HG02938 (cell line): ENCODE measurements around the gene ZGLP1.
"Not testable (repeated sequence)": the region's sequence is repeated elsewhere in the genome, so short reads cannot be mapped to it uniquely, and the experiment has no call there.

Experiments
- ATAC-seq: cut with Tn5 transposase; IDR thresholded peaks from one replicate; pipeline ENCODE4 v1.9.1; 2021; ENCODE audit warnings: mild to moderate bottlenecking, moderate library complexity; ENCODE audit not compliant: unreplicated experiment

The ZGLP1 gene

DNA sequence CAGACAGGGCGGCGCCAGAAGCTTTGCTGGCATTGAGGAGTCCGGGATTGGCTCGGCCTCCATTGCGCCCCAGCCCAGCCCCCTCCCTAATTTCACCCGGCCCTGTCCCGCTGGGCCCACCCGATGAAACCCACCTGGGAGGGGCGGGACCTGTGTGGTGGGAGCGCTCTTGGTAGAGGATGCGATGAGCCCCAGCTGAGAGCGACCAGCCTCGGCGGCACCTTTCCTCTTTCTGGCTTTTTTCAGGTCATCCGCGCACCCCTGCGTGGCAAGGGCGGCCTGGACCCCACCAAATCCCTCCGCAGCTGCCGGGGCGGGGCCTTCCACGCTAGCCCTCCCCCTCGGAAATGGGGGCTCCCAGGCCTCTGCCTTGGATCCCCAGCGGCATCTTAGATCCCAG lies at the start of gene ZGLP1:
Gene ZGLP1, minus strand, starts transcription at position 393 of the 400 bp plus-strand sequence.
- ATAC-seq: no peak

- no peak for ATAC-seq
Observed at GRCh38 chr19:10356431-10356830, 46.8 kb upstream of the ZGLP1 start.

- no peak for ATAC-seq
Observed at GRCh38 chr19:10353793-10354391, 44.3 kb upstream of the ZGLP1 start.

DNA sequence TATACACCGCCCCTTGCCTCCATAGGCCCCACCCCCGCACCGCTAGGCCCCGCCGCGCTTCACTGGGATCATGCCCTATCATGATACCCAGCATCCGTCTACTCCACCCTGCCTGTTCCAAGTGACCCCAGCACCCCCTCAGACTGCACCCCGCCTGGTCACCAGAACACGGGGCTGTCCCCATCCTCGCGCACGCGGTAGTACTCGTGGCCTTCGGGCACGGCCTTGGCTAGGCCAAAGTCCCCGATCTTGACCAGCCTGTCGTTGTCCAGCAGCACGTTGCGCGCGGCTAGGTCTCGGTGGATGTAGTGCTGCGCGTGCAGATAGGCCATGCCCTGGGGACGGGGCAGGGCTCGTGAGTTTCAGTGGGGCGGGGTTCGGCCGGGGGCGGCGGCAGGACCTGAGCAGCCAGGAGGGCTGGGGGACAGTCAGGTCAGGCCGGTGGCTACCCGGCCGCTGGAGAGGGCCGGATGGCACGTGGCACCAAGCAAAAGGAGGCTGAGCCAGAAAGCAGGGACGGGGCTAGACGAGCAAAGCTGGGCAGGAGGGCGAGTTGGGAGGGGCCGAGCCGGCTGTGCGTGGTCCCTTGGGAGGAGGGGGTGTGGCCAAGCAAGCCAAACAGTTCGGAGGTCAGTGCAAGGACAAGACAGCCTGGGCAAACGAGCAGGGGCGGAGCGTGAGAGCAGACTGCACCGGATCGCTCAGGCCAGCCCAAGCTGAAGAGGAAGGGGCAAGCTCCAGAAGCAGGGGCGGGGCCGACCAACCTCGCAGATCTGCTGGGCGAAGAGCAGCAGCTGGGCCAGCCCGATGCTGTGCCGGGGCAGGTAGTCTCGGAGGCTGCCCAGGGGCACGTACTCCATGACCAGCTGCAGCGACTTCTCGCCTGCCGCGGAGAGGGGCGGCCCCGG lies 43.4 kb upstream of the ZGLP1 start:
- no peak for ATAC-seq

- ATAC-seq: no peak
Observed at GRCh38 chr19:10346509-10346908, 36.9 kb upstream of the ZGLP1 start.

GRCh38 chr19:10344780-10345179 lies 35.2 kb upstream of the ZGLP1 start:
- no peak for ATAC-seq

GRCh38 chr19:10343495-10343894 lies 33.9 kb upstream of the ZGLP1 start:
- ATAC-seq: no peak

- no peak for ATAC-seq
Observed at GRCh38 chr19:10339977-10340376, 30.4 kb upstream of the ZGLP1 start.

DNA sequence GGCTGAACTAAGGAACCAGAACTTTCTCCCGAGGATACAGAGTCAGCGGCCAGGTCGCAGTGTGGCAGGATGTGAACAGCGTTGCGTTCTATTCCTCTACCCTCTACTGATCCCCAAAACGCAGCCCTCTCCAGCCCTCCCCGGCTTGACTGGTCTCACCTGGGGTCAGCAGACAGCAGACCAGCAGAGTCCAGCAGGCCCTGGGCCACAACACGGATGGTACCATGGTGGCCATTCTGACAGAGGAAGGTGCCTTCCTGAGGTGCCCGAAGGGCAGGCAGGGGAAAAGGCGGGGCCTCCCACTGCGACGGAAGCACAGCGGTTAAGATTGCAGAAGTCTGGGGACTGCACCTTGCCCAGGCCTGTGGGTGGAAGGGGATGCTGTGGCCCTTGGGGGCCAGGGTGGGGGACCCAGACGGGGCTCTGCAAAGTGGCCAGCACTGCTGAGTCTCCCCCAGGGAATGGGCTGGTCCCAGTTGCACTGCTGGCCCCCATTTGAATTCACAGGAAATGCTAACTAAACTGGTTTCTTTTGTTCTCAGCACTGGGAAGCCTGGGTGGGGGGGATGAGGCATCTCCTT lies 29.9 kb upstream of the ZGLP1 start, which contains the start of gene ICAM3:
Gene ICAM3, minus strand, starts transcription at position 245 of the 581 bp plus-strand sequence. Its CDS starts 10 bp downstream, at position 235.
- no peak for ATAC-seq

GRCh38 chr19:10338940-10339339 lies 29.3 kb upstream of the ZGLP1 start:
- no peak for ATAC-seq

DNA sequence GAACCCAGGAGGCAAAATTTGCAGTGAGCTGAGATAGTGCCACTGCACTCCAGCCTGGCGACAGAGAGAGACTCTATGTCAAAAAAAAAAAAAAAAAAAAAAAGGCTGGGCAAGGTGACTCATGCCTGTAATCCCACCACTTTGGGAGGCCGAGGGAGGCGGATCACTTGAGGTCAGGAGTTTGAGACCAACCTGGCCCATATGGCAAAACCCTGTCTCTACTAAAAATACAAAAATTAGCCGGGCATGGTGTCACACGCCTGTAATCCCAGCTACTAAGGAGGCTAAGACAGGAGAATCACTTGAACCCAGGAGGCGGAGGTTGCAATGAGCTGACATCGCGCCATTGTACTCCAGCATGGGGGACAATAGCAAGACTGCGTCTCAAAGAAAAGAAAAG lies 27.1 kb upstream of the ZGLP1 start:
- ATAC-seq: not testable (repeated sequence)

GRCh38 chr19:10335352-10335985 lies 25.9 kb upstream of the ZGLP1 start:
- no peak for ATAC-seq

DNA sequence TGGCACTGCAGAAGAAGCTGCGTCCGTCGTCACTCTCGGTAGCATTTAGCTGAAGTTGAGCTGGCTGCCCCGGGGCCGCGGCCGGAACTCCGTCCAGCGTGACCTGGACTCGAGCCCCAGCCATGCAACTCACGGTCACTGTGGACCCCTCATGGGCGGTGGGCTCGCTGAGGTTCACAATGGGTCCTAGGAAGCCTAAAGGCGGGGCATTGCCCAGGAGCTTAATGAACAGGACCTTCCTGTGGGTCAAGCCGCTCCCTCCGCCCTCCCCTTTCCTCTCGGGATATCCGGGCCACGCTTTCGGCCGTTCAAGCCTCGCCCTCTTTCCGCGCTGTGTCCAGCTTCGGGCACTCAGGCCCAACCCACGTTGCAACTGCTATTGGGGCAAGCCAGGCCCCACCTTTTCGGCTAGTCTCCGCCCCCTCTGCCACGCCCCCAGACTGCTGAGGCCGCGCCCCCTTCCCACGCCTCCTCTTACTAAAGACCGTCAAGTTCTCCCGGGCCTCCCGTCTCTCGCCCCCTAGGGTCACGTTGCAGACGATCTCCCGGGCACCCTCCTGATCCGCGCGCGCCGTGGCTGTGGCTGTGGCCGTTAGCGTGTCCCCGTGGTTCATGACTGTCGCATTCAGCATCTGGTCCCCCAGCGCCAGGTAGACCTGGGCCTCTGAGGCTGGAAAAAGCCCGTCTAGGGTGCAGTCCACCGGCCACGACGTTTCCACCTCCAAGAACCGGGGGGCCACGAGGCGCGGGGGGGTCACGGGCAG lies 25.2 kb upstream of the ZGLP1 start:
- no peak for ATAC-seq

DNA sequence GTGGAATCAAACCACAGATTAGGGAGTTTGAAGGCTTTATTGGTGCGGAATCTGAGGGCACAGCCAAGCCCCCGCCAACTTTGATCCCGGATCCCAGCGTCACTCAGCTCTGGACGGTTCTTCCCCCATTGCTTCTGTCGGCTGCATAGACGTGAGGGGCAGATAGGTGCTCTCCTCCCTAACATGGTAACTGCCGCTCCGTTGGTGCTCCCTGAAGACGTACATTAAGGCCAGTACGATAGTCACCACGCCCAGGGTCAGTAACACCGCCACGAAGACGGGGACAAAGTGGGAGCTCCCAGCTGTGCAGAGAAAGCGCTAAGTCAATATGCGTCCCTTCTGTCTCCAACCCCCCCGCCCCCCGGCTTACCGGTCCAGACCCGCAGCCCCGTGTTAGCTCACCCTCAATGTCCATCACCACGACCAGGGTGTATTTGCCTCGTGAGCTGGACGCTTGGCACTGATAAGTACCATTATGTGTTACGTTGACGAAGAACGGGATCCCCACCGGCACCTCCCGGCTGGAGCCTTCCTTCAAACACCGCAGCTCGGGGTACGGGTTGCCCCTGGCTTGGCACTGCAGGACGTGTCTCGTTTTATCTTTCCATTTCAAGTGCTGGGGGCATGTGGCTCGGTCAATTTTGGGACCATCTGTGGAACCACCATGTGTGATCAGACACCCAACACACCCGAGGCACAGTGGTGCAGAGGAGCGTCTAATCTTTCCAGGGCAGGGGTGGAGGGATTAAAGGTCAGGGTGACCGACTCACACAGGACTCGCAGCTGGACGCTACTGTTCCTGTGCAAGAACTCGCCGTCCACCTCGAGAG lies 24.4 kb upstream of the ZGLP1 start:
- ATAC-seq: peak; percentile 20

- ATAC-seq: peak; percentile 74
Observed at GRCh38 chr19:10332965-10333757, 23.5 kb upstream of the ZGLP1 start, which contains the start of gene RAVER1. TSS of gene RAVER1 (minus strand) at chr19:10333529. CDS start at chr19:10333507, 22 bp downstream.

- no peak for ATAC-seq
Observed at GRCh38 chr19:10332158-10332964, 22.7 kb upstream of the ZGLP1 start.

DNA sequence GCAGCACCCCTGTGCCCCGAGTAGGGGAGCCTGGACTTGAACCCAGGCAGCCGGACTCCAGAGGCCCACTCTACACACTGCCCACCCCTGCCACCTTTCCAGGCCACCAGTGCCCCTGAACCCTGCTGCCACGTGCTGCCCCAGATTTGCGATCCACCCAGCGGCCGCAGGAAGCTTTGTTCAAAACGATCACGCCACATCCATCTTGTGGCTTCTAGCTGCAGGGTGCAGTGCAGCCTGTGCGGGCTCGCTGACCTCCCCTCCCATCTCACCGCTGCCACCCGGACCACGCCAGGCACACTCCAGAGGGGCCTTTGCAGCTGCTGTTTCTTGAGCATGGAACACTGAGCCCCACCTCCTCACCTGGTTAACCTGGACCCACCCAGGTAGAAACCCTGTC lies 19.9 kb upstream of the ZGLP1 start:
- no peak for ATAC-seq
